Adrenal gland (tissue), 5 donors: Measurements from ENCODE around the gene IL18RAP.

Experiments
- POLR2A ChIP-seq, 2 donors: fragments of 450-650 bp; IDR thresholded peaks; one replicate each; pipeline ENCODE4 v1.6.1; 2017; ENCODE audit warnings: antibody characterized with exemption in 2 of 2, mild to moderate bottlenecking in 2 of 2, moderate library complexity in 1 of 2
- TF ChIP-seq, protein P1 (sequence below), 6 experiments: fragments of 450-650 bp in 4 of 6; fragments of 200-600 bp in 2 of 6; sonication (generic) in 1 of 6; IDR thresholded peaks; 1 replicate in 5 of 6; 2 replicates in 1 of 6; pipeline versions ENCODE4 v1.5.1 to v1.8.0; 2016 to 2021; ENCODE audit warnings: antibody characterized with exemption in 6 of 6, mild to moderate bottlenecking in 2 of 6, moderate library complexity in 1 of 6
- donor health status: DM: no; HTN: no; CAD: no.

DNA sequence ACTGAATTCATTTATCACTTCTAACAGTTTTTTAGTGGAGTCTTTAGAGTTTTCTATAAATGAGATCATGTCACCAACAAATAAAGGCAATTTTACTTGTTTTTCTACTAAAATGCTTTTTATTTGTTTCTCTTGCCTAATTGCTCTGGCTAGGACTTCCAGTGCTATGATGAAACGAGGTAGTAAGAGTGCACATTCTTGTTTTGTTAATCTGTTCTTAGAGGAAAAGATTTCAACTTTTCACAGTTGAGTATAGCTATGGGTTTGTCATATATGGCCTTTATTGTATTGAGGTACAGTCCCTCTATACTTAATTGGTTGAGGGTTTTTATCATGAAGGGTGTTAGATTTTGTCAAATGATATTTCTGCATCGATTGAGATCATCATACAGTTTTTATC is 5.6 kb downstream of the IL18RAP start:
- TF ChIP-seq, protein P1, sequence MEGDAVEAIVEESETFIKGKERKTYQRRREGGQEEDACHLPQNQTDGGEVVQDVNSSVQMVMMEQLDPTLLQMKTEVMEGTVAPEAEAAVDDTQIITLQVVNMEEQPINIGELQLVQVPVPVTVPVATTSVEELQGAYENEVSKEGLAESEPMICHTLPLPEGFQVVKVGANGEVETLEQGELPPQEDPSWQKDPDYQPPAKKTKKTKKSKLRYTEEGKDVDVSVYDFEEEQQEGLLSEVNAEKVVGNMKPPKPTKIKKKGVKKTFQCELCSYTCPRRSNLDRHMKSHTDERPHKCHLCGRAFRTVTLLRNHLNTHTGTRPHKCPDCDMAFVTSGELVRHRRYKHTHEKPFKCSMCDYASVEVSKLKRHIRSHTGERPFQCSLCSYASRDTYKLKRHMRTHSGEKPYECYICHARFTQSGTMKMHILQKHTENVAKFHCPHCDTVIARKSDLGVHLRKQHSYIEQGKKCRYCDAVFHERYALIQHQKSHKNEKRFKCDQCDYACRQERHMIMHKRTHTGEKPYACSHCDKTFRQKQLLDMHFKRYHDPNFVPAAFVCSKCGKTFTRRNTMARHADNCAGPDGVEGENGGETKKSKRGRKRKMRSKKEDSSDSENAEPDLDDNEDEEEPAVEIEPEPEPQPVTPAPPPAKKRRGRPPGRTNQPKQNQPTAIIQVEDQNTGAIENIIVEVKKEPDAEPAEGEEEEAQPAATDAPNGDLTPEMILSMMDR (IDR thresholded peaks at IDR 0.05): no peak
- no peak for TF ChIP-seq POLR2A (IDR thresholded peaks at IDR 0.05)
